HG03457 (cell line): ENCODE results near the gene TARDBP.
A peak's percentile ranks its signal among the peaks of the same experiment; 100 is the strongest.
"Not testable (repeated sequence)": the region's sequence is repeated elsewhere in the genome, so short reads cannot be mapped to it uniquely, and the experiment has no call there.

Source experiments
- ATAC-seq: cut with Tn5 transposase; IDR thresholded peaks from one replicate; pipeline ENCODE4 v1.9.1; 2021; ENCODE audit warnings: moderate number of reproducible peaks; ENCODE audit not compliant: unreplicated experiment

TARDBP gene

DNA sequence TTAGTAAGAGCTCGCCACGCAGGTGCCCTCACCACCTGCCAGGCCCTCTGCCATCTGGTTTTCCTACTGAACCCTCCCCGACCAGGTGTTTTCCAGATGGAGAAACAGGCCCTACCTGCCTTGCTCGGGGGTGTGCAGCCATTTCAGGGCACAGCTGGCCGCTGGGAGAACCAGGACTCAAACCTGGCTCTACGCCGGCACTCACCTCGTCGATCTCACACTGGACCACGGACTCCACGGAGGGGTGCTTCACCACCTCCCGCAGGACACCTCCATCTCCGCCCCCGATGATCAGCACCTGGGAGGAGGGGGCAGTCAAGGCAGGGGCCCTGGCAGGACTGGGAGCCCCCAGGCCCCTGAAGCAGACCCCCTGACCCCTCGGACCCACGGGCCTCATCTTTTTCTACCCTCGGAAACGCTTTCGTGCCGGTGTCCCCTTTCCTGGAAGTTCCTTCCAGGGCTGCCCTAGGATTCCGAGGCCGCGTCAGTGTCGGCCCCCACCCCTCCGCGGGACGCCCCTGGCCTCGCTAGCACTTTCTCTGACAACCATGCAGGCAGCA lies 46.2 kb downstream of the TARDBP start:
- no peak for ATAC-seq

- ATAC-seq = no peak
Observed at GRCh38 chr1:11059155-11059967, 46.9 kb downstream of the TARDBP start.

DNA sequence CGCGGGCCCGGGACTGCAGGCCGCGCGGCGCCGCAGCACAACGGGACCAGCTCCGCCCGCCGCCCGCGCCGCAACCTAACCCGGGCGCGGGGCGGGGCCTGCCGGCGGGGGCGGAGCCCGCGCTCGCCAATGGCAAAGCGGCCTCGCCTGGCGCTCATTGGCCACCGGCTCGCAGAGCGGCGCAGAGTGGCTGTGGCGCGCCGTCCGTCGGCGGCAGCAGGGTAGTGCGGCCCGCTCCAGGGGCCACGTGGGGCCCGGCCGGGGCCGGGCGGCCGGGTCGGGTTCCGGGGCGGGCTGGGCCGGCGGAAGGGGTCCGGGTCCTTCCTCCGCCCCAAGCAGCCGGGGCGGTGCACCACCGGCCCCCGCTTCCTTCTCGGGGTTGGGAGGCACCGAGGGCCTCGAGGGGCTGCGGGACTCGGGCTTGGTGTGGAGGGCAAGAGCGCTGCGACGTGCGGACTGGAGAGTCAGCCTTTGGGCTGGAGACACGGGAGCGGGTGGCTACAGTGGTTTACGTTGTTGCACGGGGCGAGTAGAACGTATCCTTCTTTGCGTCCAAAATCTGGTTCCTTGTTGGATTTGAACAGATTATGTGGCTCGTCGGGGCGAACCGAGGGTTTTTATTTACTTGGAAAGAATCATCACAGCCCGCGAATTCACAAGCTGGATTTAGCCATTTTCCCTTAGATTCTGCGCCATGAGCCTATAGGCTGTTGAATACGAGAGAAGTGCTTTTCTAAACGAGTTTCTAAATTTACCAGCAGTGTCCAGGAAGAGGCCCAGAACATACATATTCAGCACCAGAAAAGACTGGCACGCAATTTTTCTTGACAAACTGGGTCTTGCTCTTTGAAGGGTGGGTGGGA lies 47.7 kb downstream of the TARDBP start, which contains the start of gene SRM:
TSS of gene SRM (minus strand) at position 51 of the 863 bp plus-strand sequence. CDS start 75 bp downstream, outside the sequence.
- ATAC-seq = peak; percentile 77

DNA sequence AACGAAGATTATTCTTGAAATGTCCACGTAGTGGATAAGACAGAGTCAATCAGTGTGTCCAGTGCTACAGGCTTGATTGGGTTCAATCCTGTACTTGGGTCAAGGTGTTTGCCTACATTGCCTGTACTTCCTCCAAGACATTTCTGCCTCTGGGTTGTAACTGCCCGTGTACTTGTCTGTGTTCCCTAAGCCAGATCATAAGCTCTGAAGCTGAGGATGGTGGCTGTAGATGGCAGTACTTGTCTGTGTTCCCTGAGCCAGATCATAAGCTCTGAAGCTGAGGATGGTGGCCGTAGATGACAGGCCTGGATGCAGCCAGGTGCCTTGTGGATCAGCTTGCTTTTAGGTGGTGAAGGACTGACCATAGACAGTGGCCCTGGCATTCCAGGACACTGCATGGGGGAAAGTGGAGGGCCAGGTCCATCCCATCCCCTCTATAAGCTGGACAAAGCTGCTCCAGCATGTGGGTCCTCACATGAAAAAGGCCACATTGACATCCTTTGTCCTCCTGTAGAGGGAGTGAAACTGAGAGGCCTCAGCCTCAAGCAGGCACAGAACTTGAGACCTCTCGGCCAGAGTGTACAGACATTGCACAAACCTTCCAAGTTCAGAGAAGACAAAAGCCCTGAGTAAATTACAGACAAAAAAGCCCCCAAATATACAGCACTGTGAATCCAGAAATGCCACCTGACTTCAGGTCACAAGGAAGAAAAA lies 49.4 kb downstream of the TARDBP start:
- ATAC-seq = no peak

DNA sequence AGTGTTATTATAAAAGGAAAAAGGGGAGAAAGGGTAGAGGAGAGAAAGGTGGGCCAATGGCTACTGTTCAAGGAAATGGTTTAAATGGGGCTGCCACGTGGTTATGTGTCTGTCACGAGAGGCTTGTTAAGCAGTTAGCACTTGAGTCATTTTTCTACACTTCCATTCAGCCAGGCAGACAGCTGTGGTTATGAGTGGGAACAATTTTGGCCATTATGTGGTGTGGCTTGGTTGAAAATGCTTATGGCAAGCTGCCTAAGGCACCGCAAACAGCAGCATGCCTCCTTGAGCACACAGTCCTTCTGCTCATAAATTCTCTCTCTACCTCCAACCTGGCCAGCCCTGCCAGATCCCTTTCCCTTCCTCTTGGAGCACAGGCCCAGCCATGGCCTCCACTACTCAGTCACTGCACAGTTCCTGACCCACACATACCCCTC lies 50.5 kb downstream of the TARDBP start:
- ATAC-seq = peak; percentile 29

DNA sequence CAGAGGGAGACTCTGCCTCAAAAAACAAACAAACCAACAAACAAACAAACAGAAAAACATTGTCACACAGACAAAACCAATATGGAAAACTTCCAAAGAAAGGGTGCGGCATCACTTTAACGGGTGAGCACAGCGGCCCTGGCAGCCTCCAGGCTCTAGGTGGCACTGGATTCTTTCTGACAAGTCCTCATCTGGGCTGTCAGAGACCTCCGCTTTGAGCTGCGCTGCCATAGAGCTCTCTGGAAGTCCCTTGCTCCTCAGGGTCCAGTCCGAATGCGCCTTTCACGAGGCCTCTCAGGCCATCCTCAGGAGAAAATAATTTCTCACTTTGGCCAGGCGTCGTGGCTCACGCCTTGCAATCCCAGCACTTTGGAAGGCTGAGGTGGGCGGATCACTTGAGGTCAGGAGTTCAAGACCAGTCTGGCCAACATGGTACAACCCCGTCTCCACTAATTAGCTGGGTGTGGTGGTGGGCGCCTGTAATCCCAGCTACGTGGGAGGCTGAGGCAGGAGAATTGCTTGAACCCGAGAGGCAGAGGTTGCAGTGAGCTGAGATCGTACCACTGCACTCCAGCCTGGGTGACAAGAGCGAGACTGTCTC lies 51.6 kb downstream of the TARDBP start:
- ATAC-seq = not testable (repeated sequence)

DNA sequence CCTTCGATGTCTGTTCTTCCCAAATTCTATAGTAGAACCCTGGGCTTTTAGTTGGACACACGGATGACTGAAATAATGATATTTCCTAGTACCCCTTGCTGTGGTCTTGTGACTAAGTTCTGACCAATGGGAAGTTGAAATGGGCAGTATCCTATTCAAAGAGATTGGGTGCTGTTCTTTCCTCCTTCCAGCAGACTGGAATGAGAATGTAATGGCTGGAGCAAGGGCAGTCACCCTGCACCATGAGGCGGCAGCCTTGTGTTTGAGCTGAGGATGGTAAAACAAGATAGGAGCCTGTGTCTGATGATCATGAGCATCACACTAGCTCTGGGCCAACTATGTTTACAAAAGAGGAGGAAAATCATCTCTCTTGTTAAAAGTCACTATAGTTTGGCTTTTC lies 52.5 kb downstream of the TARDBP start:
- ATAC-seq = no peak

DNA sequence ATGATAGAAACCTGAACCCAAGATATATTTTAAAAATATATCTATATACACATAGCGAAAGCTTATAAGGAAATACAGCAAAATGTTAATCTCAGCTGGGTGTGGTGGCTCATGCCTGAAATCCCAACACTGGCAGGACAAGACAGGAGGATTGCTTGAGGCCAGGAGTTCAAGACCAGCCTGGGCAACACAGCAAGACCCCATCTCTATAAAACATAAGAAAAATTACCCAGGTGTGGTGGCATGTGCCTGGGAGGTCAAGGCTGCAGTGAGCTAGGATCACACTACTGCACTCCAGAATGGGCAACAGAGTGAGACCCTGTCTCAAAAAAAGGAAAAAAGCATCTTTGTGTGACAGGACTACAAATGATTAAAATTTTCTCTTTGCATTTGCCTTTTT lies 53.3 kb downstream of the TARDBP start:
- ATAC-seq = no peak

DNA sequence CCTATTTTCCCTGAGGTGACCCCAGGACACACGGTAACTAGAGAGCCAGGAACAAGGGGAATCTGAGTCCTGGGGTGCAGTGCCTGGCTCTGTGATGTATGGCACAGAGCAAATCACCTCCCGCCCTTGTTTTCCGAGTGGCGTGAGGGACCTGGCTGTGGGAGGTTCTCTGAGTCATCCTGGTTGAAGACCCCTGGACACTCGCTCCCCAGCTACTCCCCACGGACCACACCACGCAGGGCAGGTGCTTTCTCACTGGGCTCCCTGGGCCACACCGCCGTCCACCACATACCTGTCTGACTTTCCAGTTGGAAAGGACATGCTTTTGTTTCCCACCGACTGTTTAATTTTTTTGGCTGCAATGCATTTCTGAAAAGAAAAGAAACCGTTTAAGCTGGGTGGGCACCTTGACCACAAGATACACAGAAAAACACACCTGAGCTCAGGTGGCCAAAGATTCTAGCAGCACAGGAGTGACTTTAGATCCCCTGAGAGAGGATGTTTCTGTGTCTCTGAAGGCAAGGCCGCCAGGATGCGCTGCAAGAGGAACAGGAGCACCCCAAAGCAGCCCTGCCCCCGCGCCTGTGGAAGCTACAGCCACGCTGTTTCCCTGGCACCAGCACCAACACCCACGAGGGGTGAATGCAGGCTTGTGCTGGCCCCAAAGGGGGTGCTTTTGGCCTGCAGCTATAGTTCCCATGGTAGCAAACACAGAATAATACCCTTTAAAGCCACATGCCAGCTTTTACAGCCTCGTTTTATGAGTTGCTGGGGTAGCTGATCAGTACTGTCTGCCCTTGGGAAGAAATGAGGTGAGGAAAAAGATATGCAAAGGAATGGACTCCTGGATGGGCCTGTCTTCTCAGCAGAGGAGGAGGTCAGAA lies 55.5 kb downstream of the TARDBP start:
- no peak for ATAC-seq

- no peak for ATAC-seq
Observed at GRCh38 chr1:11068600-11069473, 56.4 kb downstream of the TARDBP start.

DNA sequence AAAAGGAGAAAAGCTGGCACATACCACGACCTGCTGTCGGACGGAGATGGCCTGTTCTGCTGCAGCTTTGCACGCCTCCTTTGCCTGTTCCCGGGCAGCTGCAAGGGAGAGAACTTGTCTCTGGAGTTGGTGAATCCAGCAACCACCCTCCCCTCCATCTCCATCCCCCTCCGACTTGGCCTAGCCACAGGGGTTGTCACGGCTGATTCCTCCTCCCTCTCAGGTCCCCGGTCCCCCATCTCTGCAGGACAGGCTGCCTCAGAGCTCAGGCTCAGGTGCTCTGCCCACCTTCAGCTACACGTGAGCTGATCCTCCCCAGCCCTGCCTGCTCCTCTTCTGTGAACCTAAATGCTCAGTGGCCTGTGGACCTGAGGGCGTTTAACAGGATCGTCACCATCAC lies 58.4 kb downstream of the TARDBP start:
- ATAC-seq = no peak

- no peak for ATAC-seq
Observed at GRCh38 chr1:11071463-11072215, 59.2 kb downstream of the TARDBP start.

DNA sequence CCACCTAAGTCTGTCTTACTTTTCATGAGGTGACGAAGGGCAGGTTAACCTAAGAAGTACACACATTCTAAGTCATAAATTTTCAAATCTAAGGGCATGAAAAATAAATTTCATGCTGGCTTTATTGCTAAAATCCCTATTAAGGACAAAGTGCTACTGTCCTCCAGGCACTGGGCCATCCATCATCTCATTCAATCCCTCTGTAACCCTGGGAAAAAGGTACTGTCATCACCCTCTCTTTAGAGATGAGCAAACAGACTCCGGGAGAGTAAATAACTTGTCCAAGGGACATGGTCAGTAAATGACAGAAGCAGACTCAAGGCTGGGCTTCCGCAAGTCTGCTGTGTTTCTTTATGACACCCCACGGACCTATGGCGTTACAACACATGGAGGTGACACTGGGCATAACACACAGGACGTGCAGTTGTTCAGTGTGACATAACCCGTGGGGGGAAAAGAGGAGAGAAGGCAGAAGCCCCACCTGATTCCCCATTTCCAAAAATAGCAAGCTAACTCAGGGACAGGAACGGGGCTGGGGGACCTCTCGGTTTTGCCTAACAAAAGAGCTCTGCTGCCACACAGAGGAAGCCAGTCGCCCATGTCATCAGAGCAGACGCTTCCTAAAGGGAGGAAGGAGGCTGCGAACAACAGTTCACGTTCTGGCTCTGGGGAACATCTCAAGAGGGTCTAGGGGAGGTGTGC lies 59.9 kb downstream of the TARDBP start:
- no peak for ATAC-seq

- ATAC-seq = not testable (repeated sequence)
Observed at GRCh38 chr1:11073398-11073797, 60.9 kb downstream of the TARDBP start.
